Testis (tissue), 2 donors: ENCODE results near the gene HMGA1.

Experiments
- CTCF ChIP-seq, 3 experiments: fragments of 450-650 bp in 2 of 3; fragments of 200-600 bp in 1 of 3; sonication (generic) in 1 of 3; IDR thresholded peaks; one replicate each; pipeline ENCODE4 v1.5.1; 2016 to 2019; ENCODE audit warnings: antibody characterized with exemption in 3 of 3, mild to moderate bottlenecking in 2 of 3, moderate library complexity in 1 of 3
- POLR2A ChIP-seq: fragments of 450-650 bp; IDR thresholded peaks from one replicate; pipeline ENCODE4 v1.6.1; 2017; ENCODE audit warnings: antibody characterized with exemption, mild to moderate bottlenecking, moderate library complexity

- no peak for TF ChIP-seq CTCF (IDR thresholded peaks at IDR 0.05)
- TF ChIP-seq POLR2A = no peak
Measured at GRCh38 chr6:34207695-34208443, 28.8 kb upstream of the HMGA1 start.
